ENCODE results near the gene PCBP3.
A peak's percentile ranks its signal among the peaks of the same experiment; 100 is the strongest.

PCBP3 gene

GRCh38 chr21:45772180-45772579 is 128.7 kb downstream of the PCBP3 start:
- Mint-ChIP-seq H3K27me3 (peaks cover 39 to 50% of the 10 kb centered on the region in 2 donors), H3K27ac (no peak overlapping the region), H3K4me1 (ENCODE audit: low read depth in 2 of 2) (no peaks in the 10 kb centered on the region), H3K4me3 (no peak overlapping the region), H3K36me3 (ENCODE audit: insufficient read depth) (no peaks in the 10 kb centered on the region), H3K9me3 (peaks cover 2 to 7% of the 10 kb centered on the region in 2 donors)
- ATAC-seq (replicated peaks) (no peak), DNase-seq (no peak)

- ATAC-seq (replicated peaks): no peak
Observed at GRCh38 chr21:45774291-45774690, 130.8 kb downstream of the PCBP3 start.

GRCh38 chr21:45776971-45777370 is 133.4 kb downstream of the PCBP3 start:
- peaks cover 8 to 14% of the 10 kb centered on the region in 2 donors for H3K9me3 Mint-ChIP-seq
- H3K27me3 Mint-ChIP-seq: peaks cover 38 to 56% of the 10 kb centered on the region in 2 donors
- H3K4me3 Mint-ChIP-seq: no peak overlapping the region
- no peak for ATAC-seq (replicated peaks)
- H3K36me3 Mint-ChIP-seq (ENCODE audit: insufficient read depth): peaks cover 4% of the 10 kb centered on the region
- no peak for DNase-seq
- H3K4me1 Mint-ChIP-seq (ENCODE audit: low read depth in 2 of 2): no peaks in the 10 kb centered on the region
- no peak overlapping the region for H3K27ac Mint-ChIP-seq

More at GRCh38 chr21:45774291-45774690, 130.8 kb downstream of the PCBP3 start:
- no peak overlapping the region for H3K4me3 Mint-ChIP-seq
- no peak for DNase-seq
- H3K36me3 Mint-ChIP-seq (ENCODE audit: insufficient read depth): peaks cover 2% of the 10 kb centered on the region
- H3K27me3 Mint-ChIP-seq: peaks cover 32 to 50% of the 10 kb centered on the region in 2 donors
- H3K27ac Mint-ChIP-seq: no peak overlapping the region
- no peaks in the 10 kb centered on the region for H3K4me1 Mint-ChIP-seq (ENCODE audit: low read depth in 2 of 2)
- peaks cover 8 to 14% of the 10 kb centered on the region in 2 donors for H3K9me3 Mint-ChIP-seq

GRCh38 chr21:45778686-45779085 is 135.2 kb downstream of the PCBP3 start:
- ATAC-seq (replicated peaks) (no peak), DNase-seq (no peak)
- Mint-ChIP-seq H3K36me3 (ENCODE audit: insufficient read depth) (peaks cover 4% of the 10 kb centered on the region), H3K4me1 (ENCODE audit: low read depth in 2 of 2) (no peaks in the 10 kb centered on the region), H3K4me3 (no peak overlapping the region), H3K27ac (no peak overlapping the region), H3K27me3 (peaks cover 47 to 63% of the 10 kb centered on the region in 2 donors), H3K9me3 (peaks cover 8 to 14% of the 10 kb centered on the region in 2 donors)

- DNase-seq (no peak), ATAC-seq (replicated peaks) (no peak)
- Mint-ChIP-seq H3K27me3 (peaks cover 46 to 61% of the 10 kb centered on the region in 2 donors), H3K9me3 (peaks cover 8 to 14% of the 10 kb centered on the region in 2 donors), H3K4me1 (ENCODE audit: low read depth in 2 of 2) (no peaks in the 10 kb centered on the region), H3K27ac (no peak overlapping the region), H3K4me3 (no peak overlapping the region), H3K36me3 (ENCODE audit: insufficient read depth) (peaks cover 4% of the 10 kb centered on the region)
Observed at GRCh38 chr21:45779226-45779625, 135.7 kb downstream of the PCBP3 start.

- no peak overlapping the region for H3K4me3 Mint-ChIP-seq
- H3K36me3 Mint-ChIP-seq (ENCODE audit: insufficient read depth): peaks cover 4% of the 10 kb centered on the region
- peaks cover 8 to 14% of the 10 kb centered on the region in 2 donors for H3K9me3 Mint-ChIP-seq
- ATAC-seq (replicated peaks): no peak
- H3K27ac Mint-ChIP-seq: no peak overlapping the region
- no peaks in the 10 kb centered on the region for H3K4me1 Mint-ChIP-seq (ENCODE audit: low read depth in 2 of 2)
- peaks cover 39 to 50% of the 10 kb centered on the region in 2 donors for H3K27me3 Mint-ChIP-seq
- no peak for DNase-seq
Observed at GRCh38 chr21:45780647-45781046, 137.1 kb downstream of the PCBP3 start.

GRCh38 chr21:45781741-45782140 is 138.2 kb downstream of the PCBP3 start:
- no peak overlapping the region for H3K4me3 Mint-ChIP-seq
- H3K36me3 Mint-ChIP-seq (ENCODE audit: insufficient read depth): peaks cover 4% of the 10 kb centered on the region

GRCh38 chr21:45786660-45787059 is 143.1 kb downstream of the PCBP3 start:
- Mint-ChIP-seq H3K9me3 (no peaks in the 10 kb centered on the region), H3K27ac (no peak overlapping the region), H3K4me1 (ENCODE audit: low read depth in 2 of 2) (no peaks in the 10 kb centered on the region), H3K4me3 (no peak overlapping the region), H3K36me3 (ENCODE audit: insufficient read depth) (no peaks in the 10 kb centered on the region), H3K27me3 (peaks cover 54 to 60% of the 10 kb centered on the region in 2 donors)
- ATAC-seq (replicated peaks) (no peak), DNase-seq (no peak)

More at GRCh38 chr21:45781741-45782140, 138.2 kb downstream of the PCBP3 start:
- Mint-ChIP-seq H3K27ac (no peak overlapping the region), H3K4me1 (ENCODE audit: low read depth in 2 of 2) (no peaks in the 10 kb centered on the region), H3K9me3 (peaks cover 8 to 12% of the 10 kb centered on the region in 2 donors), H3K27me3 (peaks cover 36 to 43% of the 10 kb centered on the region in 2 donors)
- no peak for DNase-seq
- no peak for ATAC-seq (replicated peaks)

- DNase-seq (no peak), ATAC-seq (replicated peaks) (no peak)
- no peak overlapping the region for H3K27ac Mint-ChIP-seq
- no peaks in the 10 kb centered on the region for H3K36me3 Mint-ChIP-seq (ENCODE audit: insufficient read depth)
- H3K4me1 Mint-ChIP-seq (ENCODE audit: low read depth in 2 of 2): no peaks in the 10 kb centered on the region
- H3K9me3 Mint-ChIP-seq: no peaks in the 10 kb centered on the region
- H3K4me3 Mint-ChIP-seq: no peak overlapping the region
- H3K27me3 Mint-ChIP-seq: peaks cover 60 to 64% of the 10 kb centered on the region in 2 donors
Observed at GRCh38 chr21:45787371-45787770, 143.8 kb downstream of the PCBP3 start.

- no peak overlapping the region for H3K4me3 Mint-ChIP-seq
- no peaks in the 10 kb centered on the region for H3K4me1 Mint-ChIP-seq (ENCODE audit: low read depth in 2 of 2)
- peaks cover 63 to 65% of the 10 kb centered on the region in 2 donors for H3K27me3 Mint-ChIP-seq
- no peaks in the 10 kb centered on the region for H3K9me3 Mint-ChIP-seq
- H3K36me3 Mint-ChIP-seq (ENCODE audit: insufficient read depth): no peaks in the 10 kb centered on the region
- no peak overlapping the region for H3K27ac Mint-ChIP-seq
- ATAC-seq (replicated peaks) (no peak), DNase-seq (no peak)
Observed at GRCh38 chr21:45788198-45788597, 144.7 kb downstream of the PCBP3 start.

- Mint-ChIP-seq H3K27me3 (peaks cover 62 to 63% of the 10 kb centered on the region in 2 donors), H3K4me1 (ENCODE audit: low read depth in 2 of 2) (no peaks in the 10 kb centered on the region), H3K9me3 (no peaks in the 10 kb centered on the region), H3K27ac (peak overlapping the region in 1 of 2 donors; percentile 8), H3K4me3 (no peak overlapping the region), H3K36me3 (ENCODE audit: insufficient read depth) (no peaks in the 10 kb centered on the region)
- ATAC-seq (replicated peaks): no peak
- no peak for DNase-seq
Observed at GRCh38 chr21:45788637-45789506, 145.3 kb downstream of the PCBP3 start.

GRCh38 chr21:45790427-45790826 is 146.9 kb downstream of the PCBP3 start:
- no peak overlapping the region for H3K27ac Mint-ChIP-seq
- no peak for ATAC-seq (replicated peaks)
- peaks cover 62 to 63% of the 10 kb centered on the region in 2 donors for H3K27me3 Mint-ChIP-seq
- DNase-seq: no peak
- no peaks in the 10 kb centered on the region for H3K36me3 Mint-ChIP-seq (ENCODE audit: insufficient read depth)
- no peaks in the 10 kb centered on the region for H3K4me1 Mint-ChIP-seq (ENCODE audit: low read depth in 2 of 2)
- H3K9me3 Mint-ChIP-seq: no peaks in the 10 kb centered on the region
- H3K4me3 Mint-ChIP-seq: no peak overlapping the region

GRCh38 chr21:45791562-45792418 is 148.3 kb downstream of the PCBP3 start:
- Mint-ChIP-seq H3K9me3 (no peaks in the 10 kb centered on the region), H3K4me1 (ENCODE audit: low read depth in 2 of 2) (no peaks in the 10 kb centered on the region), H3K27me3 (peaks cover 58 to 62% of the 10 kb centered on the region in 2 donors), H3K36me3 (ENCODE audit: insufficient read depth) (no peaks in the 10 kb centered on the region), H3K4me3 (no peak overlapping the region), H3K27ac (no peak overlapping the region)
- DNase-seq: no peak
- ATAC-seq (replicated peaks): no peak

Data from effector memory CD8-positive, alpha-beta T cell (primary cell).